ENCODE measurements around the gene ASAP2. TPM values are rescaled to one million over a fixed set of nuclear protein-coding genes. Genes with fewer than 3 reads are reported as not detected.
"Not testable (repeated sequence)": the region's sequence is repeated elsewhere in the genome, so short reads cannot be mapped to it uniquely, and the experiment has no call there.

Gene ASAP2
- total RNA-seq, 1 donor from 2014 or later = 24.3 TPM

- ATAC-seq (no peak), DNase-seq (no peak)
- no peak overlapping the region for H3K4me3 ChIP-seq
- no peaks in the 10 kb centered on the region for H3K27me3 ChIP-seq (ENCODE audit: low read depth)
- H3K27ac ChIP-seq = no peak overlapping the region
- H3K4me1 ChIP-seq = no peaks in the 10 kb centered on the region
- intact Hi-C loops (cut with DNase I) = no loop called here
- TF ChIP-seq CTCF (IDR thresholded peaks at IDR 0.05) = no peak
- H3K36me3 ChIP-seq = peaks cover 60% of the 10 kb centered on the region
- H3K9me3 ChIP-seq = no peaks in the 10 kb centered on the region
Observed at GRCh38 chr2:9391961-9392720, 185.5 kb downstream of the ASAP2 start.

- ATAC-seq = no peak
Observed at GRCh38 chr2:9392898-9393765, 186.5 kb downstream of the ASAP2 start.

GRCh38 chr2:9394816-9395215 lies 188.2 kb downstream of the ASAP2 start:
- H3K27me3 ChIP-seq (ENCODE audit: low read depth) = no peaks in the 10 kb centered on the region
- no peaks in the 10 kb centered on the region for H3K4me1 ChIP-seq
- no peak for TF ChIP-seq CTCF (IDR thresholded peaks at IDR 0.05)
- no peak overlapping the region for H3K27ac ChIP-seq
- ATAC-seq (no peak), DNase-seq (no peak)
- peaks cover 39% of the 10 kb centered on the region for H3K36me3 ChIP-seq
- H3K9me3 ChIP-seq = no peaks in the 10 kb centered on the region
- intact Hi-C loops (cut with DNase I) = no loop called here
- H3K4me3 ChIP-seq = no peak overlapping the region

More at GRCh38 chr2:9392898-9393765, 186.5 kb downstream of the ASAP2 start:
- Histone ChIP-seq H3K27me3 (ENCODE audit: low read depth) (no peaks in the 10 kb centered on the region), H3K4me3 (no peak overlapping the region), H3K4me1 (no peaks in the 10 kb centered on the region), H3K36me3 (peaks cover 55% of the 10 kb centered on the region), H3K27ac (no peak overlapping the region), H3K9me3 (no peaks in the 10 kb centered on the region)
- no peak for TF ChIP-seq CTCF (IDR thresholded peaks at IDR 0.05)
- intact Hi-C loops (cut with DNase I) = no loop called here
- no peak for DNase-seq

GRCh38 chr2:9397201-9397600 lies 190.6 kb downstream of the ASAP2 start:
- intact Hi-C loops (cut with DNase I) = no loop called here
- DNase-seq (no peak), ATAC-seq (no peak)
- Histone ChIP-seq H3K27ac (no peak overlapping the region), H3K9me3 (no peaks in the 10 kb centered on the region), H3K4me3 (no peak overlapping the region), H3K4me1 (no peaks in the 10 kb centered on the region), H3K27me3 (ENCODE audit: low read depth) (no peaks in the 10 kb centered on the region), H3K36me3 (peaks cover 34% of the 10 kb centered on the region)
- TF ChIP-seq CTCF (IDR thresholded peaks at IDR 0.05) = no peak

- peaks cover 41% of the 10 kb centered on the region for H3K36me3 ChIP-seq
- H3K4me3 ChIP-seq; H3K4me1 ChIP-seq; H3K27me3 ChIP-seq (ENCODE audit: low read depth); intact Hi-C loops (cut with DNase I); ATAC-seq; DNase-seq; H3K27ac ChIP-seq; H3K9me3 ChIP-seq: not testable (repeated sequence)
Observed at GRCh38 chr2:9398251-9398650, 191.6 kb downstream of the ASAP2 start.
